Vagina (tissue), 2 donors: ENCODE measurements around the gene BMP2K.

Experiments
- POLR2A ChIP-seq, 2 donors: fragments of 450-650 bp; IDR thresholded peaks; one replicate each; pipeline ENCODE4 v1.6.1; 2017; ENCODE audit warnings: antibody characterized with exemption in 2 of 2, mild to moderate bottlenecking in 2 of 2, moderate library complexity in 2 of 2
- POLR2AphosphoS5 ChIP-seq, 2 donors: sonication (generic); formaldehyde crosslinking; IDR thresholded peaks; one replicate each; pipeline ENCODE4 v1.9.0; 2017; ENCODE audit warnings: antibody characterized with exemption in 2 of 2, mild to moderate bottlenecking in 2 of 2, low read depth in 1 of 2; ENCODE audit not compliant: insufficient read depth in 1 of 2
- TF ChIP-seq, protein P1 (sequence below), 3 experiments: fragments of 450-650 bp in 2 of 3; fragments of 200-600 bp in 1 of 3; sonication (generic) in 1 of 3; IDR thresholded peaks; one replicate each; pipeline ENCODE4 v1.5.1; 2017 to 2019; ENCODE audit warnings: antibody characterized with exemption in 3 of 3, mild to moderate bottlenecking in 2 of 3, moderate library complexity in 2 of 3

DNA sequence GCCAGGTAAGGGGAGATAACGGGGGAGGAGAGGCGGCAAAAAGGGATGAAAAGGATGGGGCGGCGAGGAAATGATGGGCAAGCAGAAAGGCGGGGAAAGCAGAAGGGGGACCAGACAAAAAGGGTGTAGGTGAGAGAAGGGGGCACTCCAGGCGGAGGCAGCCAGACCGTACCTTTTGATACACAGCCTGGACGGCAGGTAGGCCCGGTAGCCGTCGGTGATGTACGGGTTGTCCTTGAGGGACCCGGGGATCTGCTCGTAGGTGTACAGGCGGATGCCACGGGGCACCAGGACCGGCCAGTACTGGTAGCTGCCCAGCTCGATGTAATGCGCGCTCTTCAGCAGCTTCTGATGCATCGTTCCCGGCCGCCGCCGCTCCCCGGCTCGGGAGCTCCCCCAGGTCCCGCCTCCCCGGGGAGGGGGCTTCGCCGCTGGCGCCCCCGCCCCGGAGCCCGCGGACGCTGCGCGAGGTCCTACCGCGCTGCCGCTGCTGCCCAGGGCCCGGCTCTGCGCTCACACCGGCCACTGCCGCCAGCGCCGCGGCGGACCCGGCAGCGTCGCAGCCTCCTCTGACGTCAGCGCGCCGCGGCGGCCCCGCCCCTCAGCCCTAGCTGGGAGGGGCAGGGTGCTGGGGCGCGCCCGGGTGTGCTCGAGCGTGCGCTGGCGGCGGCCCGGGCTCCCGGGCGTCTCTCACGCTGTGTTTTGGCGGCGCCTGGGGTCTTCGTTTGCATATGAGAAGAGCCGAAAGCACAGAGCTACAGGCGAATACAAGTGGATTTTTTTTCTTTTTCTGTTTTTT is 162.9 kb downstream of the BMP2K start, which contains the start of gene PAQR3:
- TF ChIP-seq, protein P1, sequence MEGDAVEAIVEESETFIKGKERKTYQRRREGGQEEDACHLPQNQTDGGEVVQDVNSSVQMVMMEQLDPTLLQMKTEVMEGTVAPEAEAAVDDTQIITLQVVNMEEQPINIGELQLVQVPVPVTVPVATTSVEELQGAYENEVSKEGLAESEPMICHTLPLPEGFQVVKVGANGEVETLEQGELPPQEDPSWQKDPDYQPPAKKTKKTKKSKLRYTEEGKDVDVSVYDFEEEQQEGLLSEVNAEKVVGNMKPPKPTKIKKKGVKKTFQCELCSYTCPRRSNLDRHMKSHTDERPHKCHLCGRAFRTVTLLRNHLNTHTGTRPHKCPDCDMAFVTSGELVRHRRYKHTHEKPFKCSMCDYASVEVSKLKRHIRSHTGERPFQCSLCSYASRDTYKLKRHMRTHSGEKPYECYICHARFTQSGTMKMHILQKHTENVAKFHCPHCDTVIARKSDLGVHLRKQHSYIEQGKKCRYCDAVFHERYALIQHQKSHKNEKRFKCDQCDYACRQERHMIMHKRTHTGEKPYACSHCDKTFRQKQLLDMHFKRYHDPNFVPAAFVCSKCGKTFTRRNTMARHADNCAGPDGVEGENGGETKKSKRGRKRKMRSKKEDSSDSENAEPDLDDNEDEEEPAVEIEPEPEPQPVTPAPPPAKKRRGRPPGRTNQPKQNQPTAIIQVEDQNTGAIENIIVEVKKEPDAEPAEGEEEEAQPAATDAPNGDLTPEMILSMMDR (IDR thresholded peaks at IDR 0.05) = no peak
- TF ChIP-seq POLR2AphosphoS5 (IDR thresholded peaks at IDR 0.05; ENCODE audit: insufficient read depth in 1 of 2, low read depth in 1 of 2) = no peak
- peak; percentile 50 to 90 for TF ChIP-seq POLR2A (IDR thresholded peaks at IDR 0.05)
